NT2/D1 (cell line): ENCODE data around the gene SLC2A8.

Experiments
- DNase-seq: peaks from one replicate; pipeline ENCODE4 v3.0.0-alpha.2; 2011; ENCODE audit warnings: low read depth, low spot score
- H3K27me3 ChIP-seq: 2 replicates; pipeline ENCODE4 v1.6.0; 2011; ENCODE audit warnings: mild to moderate bottlenecking; ENCODE audit not compliant: insufficient read length, insufficient read depth
- H3K36me3 ChIP-seq: 2 replicates; pipeline ENCODE4 v1.6.1; 2011; ENCODE audit warnings: mild to moderate bottlenecking, low read length, mixed read lengths; ENCODE audit not compliant: insufficient read depth, insufficient read length
- H3K4me1 ChIP-seq: 2 replicates; pipeline ENCODE4 v1.5.1; 2011; ENCODE audit not compliant: insufficient read depth, insufficient read length
- H3K4me3 ChIP-seq: 2 replicates; pipeline ENCODE4 v1.5.1; 2011; ENCODE audit warnings: low read depth; ENCODE audit not compliant: insufficient read length
- H3K9ac ChIP-seq: 2 replicates; pipeline ENCODE4 v1.6.0; 2011; ENCODE audit warnings: low read depth; ENCODE audit not compliant: insufficient read length
- H3K9me3 ChIP-seq: 2 replicates; pipeline ENCODE4 v1.5.1; 2011; ENCODE audit warnings: mild to moderate bottlenecking, low read length; ENCODE audit not compliant: insufficient read depth
- SUZ12 ChIP-seq: IDR thresholded peaks from 2 replicates; pipeline ENCODE4 v1.6.1; 2011; ENCODE audit not compliant: insufficient read length, insufficient read depth; ENCODE audit errors: extremely low read depth
- YY1 ChIP-seq: IDR thresholded peaks from 2 replicates; pipeline ENCODE4 v1.6.1; 2011; ENCODE audit not compliant: insufficient read length, insufficient read depth
- ZNF274 ChIP-seq: IDR thresholded peaks from 2 replicates; pipeline ENCODE4 v1.6.1; 2011; ENCODE audit warnings: mild to moderate bottlenecking, low read depth, low read length

The SLC2A8 gene

DNA sequence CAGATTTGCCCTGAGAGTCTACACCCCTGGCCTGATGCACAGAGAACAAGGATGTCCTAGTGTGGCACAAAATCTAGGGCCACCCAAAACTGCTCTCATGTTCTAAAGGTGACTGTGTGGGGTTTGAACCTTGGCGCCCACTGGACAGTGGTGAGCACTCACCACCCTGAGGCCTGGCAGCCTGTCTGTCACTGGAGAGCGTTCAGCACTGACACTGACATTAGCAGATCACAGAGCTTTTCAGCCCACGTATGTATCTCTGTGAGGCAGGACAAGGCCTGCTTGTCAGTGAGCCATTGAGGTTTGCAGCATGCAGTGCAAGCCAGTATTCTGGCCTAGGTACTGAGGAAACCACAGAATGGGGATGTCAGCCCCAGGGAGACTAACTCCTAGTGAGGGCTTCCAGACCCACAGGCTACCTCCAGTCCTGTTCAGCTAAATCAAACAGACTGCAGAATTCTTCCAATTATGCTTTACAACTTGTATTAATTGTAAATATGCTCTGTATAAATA, 38.9 kb upstream of the SLC2A8 start:
- Histone ChIP-seq H3K9me3 (no peaks in the 10 kb centered on the region), H3K36me3 (peaks cover 25% of the 10 kb centered on the region), H3K4me1 (peaks cover 8% of the 10 kb centered on the region), H3K4me3 (no peak overlapping the region), H3K9ac (no peak overlapping the region), H3K27me3 (no peaks in the 10 kb centered on the region)
- DNase-seq: no peak
- no peak for TF ChIP-seq SUZ12
- TF ChIP-seq YY1: no peak
- no peak for TF ChIP-seq ZNF274

DNA sequence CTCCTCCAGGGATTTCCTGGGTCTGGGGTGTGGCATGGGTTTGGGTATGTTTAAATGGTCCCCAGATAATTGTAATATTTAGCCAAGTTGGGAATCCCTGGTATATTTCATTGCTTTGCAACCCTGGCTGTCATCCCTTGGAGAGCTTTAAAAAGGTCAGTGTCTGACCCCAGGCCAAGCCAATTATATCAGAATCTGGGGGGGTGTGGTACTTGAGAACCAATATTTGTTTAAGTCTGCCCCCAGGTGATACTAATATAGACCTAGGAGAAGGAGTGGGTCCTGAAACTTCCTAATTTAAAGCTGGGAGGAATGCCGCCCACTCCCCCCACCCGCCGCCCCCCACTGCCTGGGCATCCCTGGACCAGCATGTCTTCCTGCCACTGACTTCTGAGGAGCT, 38.2 kb upstream of the SLC2A8 start:
- no peak for TF ChIP-seq SUZ12
- no peak for DNase-seq
- Histone ChIP-seq H3K4me1 (peaks cover 4% of the 10 kb centered on the region), H3K4me3 (no peak overlapping the region), H3K9ac (no peak overlapping the region), H3K27me3 (no peaks in the 10 kb centered on the region), H3K9me3 (no peaks in the 10 kb centered on the region), H3K36me3 (peaks cover 26% of the 10 kb centered on the region)

- Histone ChIP-seq H3K4me1 (peaks cover under 1% of the 10 kb centered on the region), H3K36me3 (peaks cover 33% of the 10 kb centered on the region), H3K9me3 (no peaks in the 10 kb centered on the region), H3K9ac (no peak overlapping the region), H3K27me3 (no peaks in the 10 kb centered on the region), H3K4me3 (no peak overlapping the region)
- TF ChIP-seq ZNF274: no peak
- no peak for TF ChIP-seq YY1
- TF ChIP-seq SUZ12: no peak
- DNase-seq: no peak
These were observed 36.7 kb upstream of the SLC2A8 start for GRCh38 chr9:127360250-127360649.

DNA sequence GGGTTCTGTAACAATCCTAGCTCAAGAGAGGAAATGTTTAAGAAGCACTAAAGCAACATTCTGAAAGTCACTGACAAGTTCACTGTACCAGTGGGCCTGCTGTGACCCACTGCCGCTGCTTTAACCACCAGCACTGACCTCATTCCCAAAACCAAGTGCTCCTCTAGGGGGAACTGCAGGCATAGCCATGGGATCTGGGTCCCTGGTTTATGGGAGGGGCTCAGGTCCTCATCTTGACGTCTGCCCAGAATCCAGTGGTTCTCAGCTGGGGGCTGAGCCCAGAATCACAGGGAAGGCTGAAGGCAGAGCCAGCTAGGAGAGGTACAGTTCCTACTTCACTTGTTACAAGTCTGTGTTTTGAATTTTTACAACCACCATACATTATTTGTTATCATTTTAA, 36.1 kb upstream of the SLC2A8 start:
- Histone ChIP-seq H3K27me3 (no peaks in the 10 kb centered on the region), H3K9ac (no peak overlapping the region), H3K4me3 (no peak overlapping the region), H3K9me3 (no peaks in the 10 kb centered on the region), H3K4me1 (no peaks in the 10 kb centered on the region), H3K36me3 (peaks cover 34% of the 10 kb centered on the region)
- TF ChIP-seq YY1 (no peak), SUZ12 (no peak), ZNF274 (no peak)
- peak; percentile 40 for DNase-seq

DNA sequence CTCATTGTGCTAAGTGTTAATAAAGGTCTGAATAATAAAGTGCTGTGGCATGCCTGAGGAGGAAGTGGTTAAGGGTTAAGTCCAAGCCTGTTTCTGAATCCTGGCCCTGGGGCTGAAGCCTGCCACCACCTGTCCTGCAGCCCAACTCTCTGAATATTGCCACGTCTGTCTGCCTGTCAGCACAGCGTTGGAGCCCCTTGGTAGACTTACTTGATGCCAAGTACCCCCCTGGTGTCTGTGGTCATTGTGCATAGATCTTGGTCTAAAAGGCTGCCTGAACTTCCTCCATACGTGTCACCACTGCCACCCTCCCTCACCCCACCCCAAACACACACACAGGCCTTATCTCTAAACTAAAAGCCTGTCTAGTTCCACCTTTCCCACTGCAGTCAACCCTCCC, 35.4 kb upstream of the SLC2A8 start:
- Histone ChIP-seq H3K9ac (no peak overlapping the region), H3K4me1 (no peaks in the 10 kb centered on the region), H3K9me3 (no peaks in the 10 kb centered on the region), H3K27me3 (no peaks in the 10 kb centered on the region), H3K36me3 (peaks cover 31% of the 10 kb centered on the region), H3K4me3 (no peak overlapping the region)
- TF ChIP-seq YY1: no peak
- no peak for TF ChIP-seq ZNF274
- TF ChIP-seq SUZ12: no peak
- DNase-seq: no peak

DNA sequence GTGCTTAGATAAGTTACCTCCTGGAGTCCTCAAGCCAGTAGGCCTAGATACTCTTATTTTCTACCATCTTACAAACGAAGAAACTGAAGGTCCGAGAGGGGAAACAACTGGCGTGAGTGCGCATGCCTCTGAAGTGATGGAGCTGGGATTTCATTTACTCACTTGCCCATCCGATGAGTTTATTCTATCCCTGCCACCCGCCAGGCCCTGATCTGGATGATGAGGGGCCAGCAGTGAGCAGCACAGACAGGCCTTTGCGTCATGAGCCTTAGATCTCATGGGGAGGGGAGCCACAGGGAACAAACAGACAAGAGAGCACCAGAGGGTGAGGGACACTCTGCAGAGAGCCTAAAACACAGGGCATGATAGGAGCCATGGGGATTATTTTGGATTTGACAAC, 34.1 kb upstream of the SLC2A8 start:
- no peak overlapping the region for H3K9ac ChIP-seq
- DNase-seq: no peak
- no peak for TF ChIP-seq SUZ12
- TF ChIP-seq ZNF274: no peak
- no peak for TF ChIP-seq YY1
- no peak overlapping the region for H3K4me3 ChIP-seq
- no peaks in the 10 kb centered on the region for H3K9me3 ChIP-seq
- H3K27me3 ChIP-seq: no peaks in the 10 kb centered on the region
- H3K36me3 ChIP-seq: peaks cover 23% of the 10 kb centered on the region
- H3K4me1 ChIP-seq: no peaks in the 10 kb centered on the region

DNA sequence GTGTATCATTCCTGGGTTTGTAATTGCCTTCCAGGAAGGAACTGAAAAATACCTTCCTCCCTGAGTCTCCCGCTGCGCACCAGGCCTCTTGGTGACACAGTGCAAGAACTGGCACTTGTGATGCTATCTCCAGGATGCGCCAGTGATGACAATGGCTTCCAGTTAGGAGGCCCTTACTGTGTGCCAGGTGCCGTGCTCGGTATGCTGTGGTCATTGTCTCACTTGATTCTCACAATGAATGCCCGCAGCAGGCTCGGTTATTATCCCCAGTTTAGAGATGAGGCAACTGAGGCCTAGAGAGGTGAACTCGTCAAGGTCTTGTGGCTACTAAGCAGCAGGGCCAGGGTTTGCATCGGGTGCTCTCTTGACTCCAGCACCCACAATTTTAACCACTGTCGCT, 31.5 kb upstream of the SLC2A8 start:
- no peaks in the 10 kb centered on the region for H3K4me1 ChIP-seq
- H3K27me3 ChIP-seq: no peaks in the 10 kb centered on the region
- DNase-seq: no peak
- TF ChIP-seq ZNF274 (no peak), YY1 (no peak), SUZ12 (no peak)
- no peak overlapping the region for H3K9ac ChIP-seq
- peaks cover 19% of the 10 kb centered on the region for H3K36me3 ChIP-seq
- H3K9me3 ChIP-seq: no peaks in the 10 kb centered on the region
- H3K4me3 ChIP-seq: no peak overlapping the region

DNA sequence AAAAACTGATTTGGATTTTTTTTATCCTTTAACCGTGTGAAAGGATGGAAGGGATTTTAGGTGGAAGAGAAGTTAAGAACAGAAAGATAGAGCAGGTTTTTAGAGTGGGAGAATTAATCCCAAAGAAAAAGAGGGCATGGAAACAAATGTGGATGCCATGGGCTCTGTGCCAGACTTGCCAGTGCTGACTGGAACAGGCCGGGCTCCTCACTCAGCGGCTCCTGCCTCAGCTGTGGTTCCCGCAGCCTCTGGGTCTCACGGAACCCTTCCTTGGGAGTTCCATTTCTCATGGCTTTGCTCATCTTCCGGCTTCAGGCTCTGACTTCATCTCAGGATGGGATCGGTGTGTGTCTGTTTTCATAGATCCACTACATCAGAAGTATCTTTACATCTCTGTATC, 30.4 kb upstream of the SLC2A8 start:
- Histone ChIP-seq H3K36me3 (peaks cover 19% of the 10 kb centered on the region), H3K4me1 (no peaks in the 10 kb centered on the region), H3K4me3 (no peak overlapping the region), H3K9ac (no peak overlapping the region), H3K27me3 (no peaks in the 10 kb centered on the region), H3K9me3 (no peaks in the 10 kb centered on the region)
- no peak for DNase-seq
- TF ChIP-seq ZNF274 (no peak), YY1 (no peak), SUZ12 (no peak)
